HG02623 (cell line): Measurements from ENCODE around the gene P2RY6.
A peak's percentile ranks its signal among the peaks of the same experiment; 100 is the strongest.

Experiments
- ATAC-seq: cut with Tn5 transposase; IDR thresholded peaks from one replicate; pipeline ENCODE4 v1.9.1; 2021; ENCODE audit warnings: moderate library complexity; ENCODE audit not compliant: unreplicated experiment

The P2RY6 gene

GRCh38 chr11:73236854-73237253 lies 35.3 kb upstream of the P2RY6 start:
- ATAC-seq: no peak

- ATAC-seq: no peak
These were observed 34.5 kb upstream of the P2RY6 start for GRCh38 chr11:73237471-73238290.

GRCh38 chr11:73239111-73239521 lies 33.0 kb upstream of the P2RY6 start:
- ATAC-seq: no peak

GRCh38 chr11:73239571-73240189 lies 32.5 kb upstream of the P2RY6 start:
- no peak for ATAC-seq

- no peak for ATAC-seq
These were observed 31.9 kb upstream of the P2RY6 start for GRCh38 chr11:73240190-73240781.

- ATAC-seq: no peak
These were observed 30.8 kb upstream of the P2RY6 start for GRCh38 chr11:73241300-73241699.

GRCh38 chr11:73242251-73243092 lies 29.7 kb upstream of the P2RY6 start:
- no peak for ATAC-seq

GRCh38 chr11:73243093-73243485 lies 29.0 kb upstream of the P2RY6 start:
- ATAC-seq: no peak

GRCh38 chr11:73244589-73245240 lies 27.4 kb upstream of the P2RY6 start:
- no peak for ATAC-seq

- ATAC-seq: no peak
These were observed 26.7 kb upstream of the P2RY6 start for GRCh38 chr11:73245461-73245860.

GRCh38 chr11:73246303-73246702 lies 25.8 kb upstream of the P2RY6 start:
- no peak for ATAC-seq

- ATAC-seq: no peak
These were observed 23.5 kb upstream of the P2RY6 start for GRCh38 chr11:73248526-73249185.

- peak; percentile 47 for ATAC-seq
These were observed 22.8 kb upstream of the P2RY6 start for GRCh38 chr11:73249304-73249703.

- no peak for ATAC-seq
These were observed 22.0 kb upstream of the P2RY6 start for GRCh38 chr11:73249853-73250783.

- ATAC-seq: no peak
These were observed 19.5 kb upstream of the P2RY6 start for GRCh38 chr11:73252577-73253191.

GRCh38 chr11:73257342-73258103 lies 14.6 kb upstream of the P2RY6 start:
- no peak for ATAC-seq

GRCh38 chr11:73258104-73259035 lies 13.8 kb upstream of the P2RY6 start:
- ATAC-seq: no peak
